Trophoblast cell (in vitro differentiated cells and primary cell): Measurements from ENCODE around the gene ZNF692.

ENCODE experiments used
- DNase-seq, 2 donors: peaks; one replicate each; pipeline ENCODE4 v3.0.0-alpha.2; 2016
- H2AFZ ChIP-seq: 2 replicates; pipeline ENCODE4 v1.6.1; 2013; ENCODE audit warnings: low read length, moderate library complexity, mild to moderate bottlenecking; ENCODE audit not compliant: insufficient read depth, poor library complexity
- H2AK5ac ChIP-seq: 2 replicates; pipeline ENCODE4 v1.6.1; 2013; ENCODE audit warnings: mild to moderate bottlenecking, low read length
- H2BK120ac ChIP-seq: 2 replicates; pipeline ENCODE4 v1.6.1; 2013; ENCODE audit warnings: low read length, mild to moderate bottlenecking, moderate library complexity; ENCODE audit not compliant: insufficient read depth, poor library complexity
- H2BK12ac ChIP-seq: 2 replicates; pipeline ENCODE4 v1.6.1; 2013; ENCODE audit warnings: mild to moderate bottlenecking, low read length, moderate library complexity
- H2BK5ac ChIP-seq: 2 replicates; pipeline ENCODE4 v1.6.1; 2013; ENCODE audit warnings: low read length, low read depth, moderate library complexity, mild to moderate bottlenecking; ENCODE audit not compliant: poor library complexity
- H3K14ac ChIP-seq: 2 replicates; pipeline ENCODE4 v1.6.1; 2013; ENCODE audit warnings: mild to moderate bottlenecking, low read length
- H3K18ac ChIP-seq: 2 replicates; pipeline ENCODE4 v1.6.1; 2013; ENCODE audit warnings: mild to moderate bottlenecking, low read length
- H3K23ac ChIP-seq: 2 replicates; pipeline ENCODE4 v1.6.1; 2013; ENCODE audit warnings: low read length
- H3K27ac ChIP-seq: 2 replicates; pipeline ENCODE4 v1.5.1; 2013; ENCODE audit warnings: low read depth, mild to moderate bottlenecking, inconsistent platforms, low read length, moderate library complexity
- H3K27me3 ChIP-seq: 2 replicates; pipeline ENCODE4 v1.6.1; 2013; ENCODE audit warnings: inconsistent platforms, mild to moderate bottlenecking, low read length, moderate library complexity; ENCODE audit not compliant: insufficient read depth
- H3K36me3 ChIP-seq, 2 experiments: 1 replicate in 1 of 2; 2 replicates in 1 of 2; pipeline ENCODE4 v1.6.1; 2013; ENCODE audit warnings: low read length in 2 of 2, mild to moderate bottlenecking in 2 of 2, moderate library complexity in 1 of 2; ENCODE audit not compliant: insufficient read depth in 2 of 2, control insufficient read depth in 1 of 2
- H3K4ac ChIP-seq: 2 replicates; pipeline ENCODE4 v1.6.1; 2013; ENCODE audit warnings: low read depth, mild to moderate bottlenecking, low read length, moderate library complexity
- H3K4me1 ChIP-seq, 2 experiments: 1 replicate in 1 of 2; 2 replicates in 1 of 2; pipeline ENCODE4 v1.6.1; 2013; ENCODE audit warnings: low read length in 2 of 2, mild to moderate bottlenecking in 2 of 2, moderate library complexity in 1 of 2; ENCODE audit not compliant: insufficient read depth in 2 of 2, control insufficient read depth in 1 of 2
- H3K4me2 ChIP-seq: 2 replicates; pipeline ENCODE4 v1.6.1; 2013; ENCODE audit warnings: inconsistent platforms, mild to moderate bottlenecking, low read length, moderate library complexity
- H3K4me3 ChIP-seq: 2 replicates; pipeline ENCODE4 v1.5.1; 2013; ENCODE audit warnings: mild to moderate bottlenecking, low read depth, low read length, inconsistent platforms
- H3K79me1 ChIP-seq: one replicate; pipeline ENCODE4 v1.6.1; 2013; ENCODE audit warnings: low read length
- H3K79me2 ChIP-seq: 2 replicates; pipeline ENCODE4 v1.6.1; 2013; ENCODE audit warnings: low read length, mild to moderate bottlenecking; ENCODE audit not compliant: control insufficient read depth, insufficient read depth, poor library complexity
- H3K9ac ChIP-seq: 2 replicates; pipeline ENCODE4 v1.6.1; 2013; ENCODE audit warnings: mild to moderate bottlenecking, low read length
- H3K9me3 ChIP-seq: 2 replicates; pipeline ENCODE4 v1.6.1; 2013; ENCODE audit warnings: low read depth, mild to moderate bottlenecking, control low read depth, inconsistent platforms, low read length; ENCODE audit not compliant: insufficient read depth
- H4K12ac ChIP-seq: 2 replicates; pipeline ENCODE4 v1.6.1; 2013; ENCODE audit warnings: low read depth, mild to moderate bottlenecking, low read length, moderate library complexity
- H4K8ac ChIP-seq: 2 replicates; pipeline ENCODE4 v1.6.1; 2013; ENCODE audit warnings: low read depth, mild to moderate bottlenecking, low read length, moderate library complexity
- H4K91ac ChIP-seq: one replicate; pipeline ENCODE4 v1.6.1; 2013; ENCODE audit warnings: low read depth, mild to moderate bottlenecking, low read length, moderate library complexity
- WGBS: extraction: QIAGEN DNeasy Blood & Tissue Kit; methylation state at CpG from one replicate; pipeline ENCODE4 v1.1.7; 2013; ENCODE audit warnings: missing lambda C conversion rate; ENCODE audit not compliant: insufficient read length, insufficient coverage; ENCODE audit errors: extremely low coverage; 5-methylcytosine and 5-hydroxymethylcytosine counted together

Gene ZNF692

DNA sequence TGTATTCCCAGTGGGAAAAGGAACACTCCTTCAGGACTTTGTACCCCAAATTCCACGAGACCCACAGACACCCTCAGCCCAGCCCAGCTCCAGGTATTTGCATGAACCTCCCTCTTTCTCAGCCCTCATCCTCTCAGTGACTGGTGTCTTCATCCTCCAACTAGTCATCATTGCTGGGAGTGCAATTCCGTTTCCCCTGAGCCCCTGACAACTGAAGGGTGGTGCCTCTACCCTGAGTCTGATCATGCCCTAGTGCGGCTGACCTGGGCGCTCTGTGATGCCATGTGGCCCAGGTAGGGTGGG lies 3.8 kb upstream of the ZNF692 start:
- no peak overlapping the region for H3K18ac ChIP-seq
- peaks cover 12 to 16% of the 10 kb centered on the region in 2 experiments for H3K4me1 ChIP-seq
- no peak overlapping the region for H4K12ac ChIP-seq
- no peak overlapping the region for H2BK5ac ChIP-seq
- H4K91ac ChIP-seq = peak overlapping the region; percentile 3
- DNase-seq = no peak
- H2BK12ac ChIP-seq = no peak overlapping the region
- no peak overlapping the region for H3K9ac ChIP-seq
- peak overlapping the region; percentile 70 for H3K4me3 ChIP-seq
- H3K4ac ChIP-seq = no peak overlapping the region
- H3K27me3 ChIP-seq = no peaks in the 10 kb centered on the region
- H2AFZ ChIP-seq = peak overlapping the region; percentile 68
- WGBS = no CpG with 5 or more reads among the region's 4 CpGs
- peak overlapping the region; percentile 78 for H4K8ac ChIP-seq
- peaks cover 17% of the 10 kb centered on the region for H3K79me1 ChIP-seq
- H3K9me3 ChIP-seq = peaks cover 5% of the 10 kb centered on the region
- H3K36me3 ChIP-seq = no peaks in the 10 kb centered on the region
- no peak overlapping the region for H2BK120ac ChIP-seq
- peaks cover 13% of the 10 kb centered on the region for H3K79me2 ChIP-seq
- H3K23ac ChIP-seq = no peak overlapping the region
- peak overlapping the region; percentile 16 for H3K14ac ChIP-seq
- H2AK5ac ChIP-seq = no peak overlapping the region
- H3K4me2 ChIP-seq = peak overlapping the region; percentile 99
- H3K27ac ChIP-seq = no peak overlapping the region

DNA sequence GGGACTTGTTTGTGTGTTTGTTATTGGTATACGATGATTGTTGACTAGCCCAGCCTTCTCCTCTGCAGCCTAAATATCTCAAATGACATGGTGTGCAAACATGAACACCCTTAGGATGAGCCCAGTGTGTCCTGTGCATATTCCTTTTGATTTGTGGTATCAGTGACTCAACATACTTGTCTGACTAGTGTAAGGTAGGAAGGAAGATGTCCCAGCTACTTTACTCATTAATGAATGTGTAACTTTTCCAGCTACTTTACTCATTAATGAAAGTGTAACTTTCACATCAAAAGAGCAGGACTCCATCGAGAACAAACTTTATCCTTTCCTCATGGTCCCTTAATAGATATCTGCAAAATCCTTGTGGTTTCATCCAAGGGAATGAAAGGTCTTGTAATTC lies 2.7 kb upstream of the ZNF692 start:
- H2BK12ac ChIP-seq = no peak overlapping the region
- H3K9me3 ChIP-seq = peaks cover 5% of the 10 kb centered on the region
- no peak overlapping the region for H4K12ac ChIP-seq
- no peak overlapping the region for H4K8ac ChIP-seq
- no peak overlapping the region for H3K14ac ChIP-seq
- H4K91ac ChIP-seq = no peak overlapping the region
- H2AFZ ChIP-seq = no peak overlapping the region
- no peak overlapping the region for H2AK5ac ChIP-seq
- no peak overlapping the region for H3K27ac ChIP-seq
- H3K79me2 ChIP-seq = peaks cover 15% of the 10 kb centered on the region
- H3K23ac ChIP-seq = no peak overlapping the region
- peaks cover 18 to 21% of the 10 kb centered on the region in 2 experiments for H3K4me1 ChIP-seq
- H3K4me3 ChIP-seq = no peak overlapping the region
- no peaks in the 10 kb centered on the region for H3K36me3 ChIP-seq
- H3K4me2 ChIP-seq = no peak overlapping the region
- no peak overlapping the region for H2BK5ac ChIP-seq
- no peak overlapping the region for H2BK120ac ChIP-seq
- no peak overlapping the region for H3K18ac ChIP-seq
- no peak overlapping the region for H3K9ac ChIP-seq
- no peak for DNase-seq
- H3K4ac ChIP-seq = no peak overlapping the region
- H3K79me1 ChIP-seq = peaks cover 20% of the 10 kb centered on the region
- WGBS = no CpG with 5 or more reads among the region's 2 CpGs
- H3K27me3 ChIP-seq = no peaks in the 10 kb centered on the region

DNA sequence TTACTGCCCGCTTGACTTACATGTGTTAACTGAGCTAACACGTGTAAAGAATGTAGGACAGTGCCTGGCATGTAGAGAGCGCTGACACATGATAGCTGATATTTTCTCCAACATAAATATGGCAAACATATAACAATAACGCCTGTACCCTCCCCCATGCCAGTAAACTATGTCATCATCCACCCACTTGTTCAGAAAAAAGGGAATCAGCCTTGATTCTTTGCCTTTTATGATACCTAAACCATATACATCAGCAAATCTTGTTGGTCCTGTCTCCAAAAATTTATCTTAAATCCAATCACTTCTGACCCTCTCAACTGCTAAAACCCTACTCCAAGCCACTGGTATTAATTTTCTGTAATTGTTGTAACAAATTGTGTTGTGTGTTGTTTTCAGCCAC lies 1.1 kb upstream of the ZNF692 start:
- Histone ChIP-seq H3K9me3 (peaks cover 5% of the 10 kb centered on the region), H4K8ac (no peak overlapping the region), H2BK12ac (no peak overlapping the region), H2BK5ac (no peak overlapping the region), H3K79me1 (peaks cover 20% of the 10 kb centered on the region), H3K18ac (no peak overlapping the region), H3K14ac (no peak overlapping the region), H3K27ac (no peak overlapping the region), H3K23ac (no peak overlapping the region), H3K27me3 (no peaks in the 10 kb centered on the region), H2AFZ (no peak overlapping the region), H2AK5ac (no peak overlapping the region), H4K91ac (no peak overlapping the region), H3K9ac (no peak overlapping the region), H3K79me2 (peaks cover 15% of the 10 kb centered on the region), H3K4me1 (peaks cover 18 to 21% of the 10 kb centered on the region in 2 experiments), H3K36me3 (peaks cover 10 to 11% of the 10 kb centered on the region in 2 experiments), H4K12ac (no peak overlapping the region), H3K4me3 (no peak overlapping the region), H2BK120ac (no peak overlapping the region), H3K4ac (no peak overlapping the region), H3K4me2 (no peak overlapping the region)
- no CpG with 5 or more reads among the region's 4 CpGs for WGBS
- DNase-seq = no peak

DNA sequence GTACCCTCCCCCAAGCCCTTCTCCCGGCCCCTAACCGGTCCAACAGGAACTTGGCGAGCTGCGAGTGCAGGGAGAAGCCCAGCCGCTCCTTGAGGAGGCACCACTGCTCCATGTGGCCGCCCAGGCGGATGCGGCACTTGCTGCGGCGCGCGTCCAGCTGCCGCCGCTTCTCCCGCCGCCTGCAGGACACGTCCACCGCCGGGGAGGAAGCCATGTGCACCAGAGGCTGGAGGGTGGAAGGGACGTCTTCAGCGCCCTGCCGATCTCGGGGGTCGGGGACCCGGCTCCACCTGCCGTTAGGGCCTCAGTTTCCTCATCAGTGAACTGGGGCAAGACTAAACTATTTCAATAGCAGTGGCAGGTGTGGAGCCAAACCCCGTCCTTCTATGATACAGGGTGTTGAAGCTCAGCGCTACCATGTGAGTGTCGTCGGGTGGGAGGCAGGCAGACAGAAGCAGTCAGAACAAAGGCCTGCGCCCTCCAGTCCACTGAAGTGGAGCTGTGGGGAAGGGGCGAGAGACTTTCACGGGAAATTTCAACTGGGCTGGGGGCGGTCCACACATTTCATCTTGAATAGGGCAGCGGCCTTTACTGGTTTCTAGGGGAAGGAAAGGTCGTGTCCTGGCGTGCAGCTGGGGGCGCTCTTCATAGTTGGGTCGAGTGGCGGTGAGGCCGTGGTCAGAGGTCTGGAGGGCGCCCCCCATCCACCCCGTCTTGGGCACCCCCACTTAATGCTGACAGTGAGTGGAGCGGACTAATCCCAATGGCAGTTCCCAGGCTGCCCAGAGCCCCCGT lies 592 bp downstream of the ZNF692 start:
- H3K18ac ChIP-seq = peak overlapping the region; percentile 85
- H4K12ac ChIP-seq = peak overlapping the region; percentile 86
- peak overlapping the region; percentile 42 for H2AK5ac ChIP-seq
- peak overlapping the region; percentile 73 for H2AFZ ChIP-seq
- H3K27me3 ChIP-seq = no peaks in the 10 kb centered on the region
- H3K9me3 ChIP-seq = peaks cover 5% of the 10 kb centered on the region
- H4K91ac ChIP-seq = peak overlapping the region; percentile 91
- H2BK5ac ChIP-seq = peak overlapping the region; percentile 37
- H3K4me3 ChIP-seq = peak overlapping the region; percentile 73
- H2BK120ac ChIP-seq = peak overlapping the region; percentile 45
- peaks cover 13% of the 10 kb centered on the region for H3K79me2 ChIP-seq
- DNase-seq = peak; percentile 83 to 86
- peaks cover 18 to 19% of the 10 kb centered on the region in 2 experiments for H3K36me3 ChIP-seq
- H3K79me1 ChIP-seq = peaks cover 17% of the 10 kb centered on the region
- peak overlapping the region; percentile 90 for H4K8ac ChIP-seq
- peak overlapping the region; percentile 91 for H3K14ac ChIP-seq
- no peak overlapping the region for H2BK12ac ChIP-seq
- H3K27ac ChIP-seq = peak overlapping the region; percentile 78
- H3K9ac ChIP-seq = peak overlapping the region; percentile 61
- WGBS = no CpG with 5 or more reads among the region's 45 CpGs
- H3K4me1 ChIP-seq = peaks cover 14 to 17% of the 10 kb centered on the region in 2 experiments
- H3K4me2 ChIP-seq = peak overlapping the region; percentile 95
- peak overlapping the region; percentile 66 for H3K4ac ChIP-seq
- H3K23ac ChIP-seq = no peak overlapping the region
